Kidney (tissue), 14 donors: ENCODE results near the gene AQP1. TPM values are rescaled to one million over a fixed set of nuclear protein-coding genes. Genes with fewer than 3 reads are reported as not detected.

Experiments used
- DNase-seq, 5 donors: peaks; one replicate each; pipeline ENCODE4 v3.0.0-alpha.2; 2013 to 2020
- FAIRE-seq: peaks from 2 replicates; lab custom pipeline; 2012; peaks lifted over from hg19 to GRCh38; lab: Jason Lieb, UNC
- H3K27ac ChIP-seq, 2 donors: one replicate each; pipeline ENCODE4 v1.7.0; 2013; ENCODE audit warnings: low read depth in 2 of 2, low read length in 2 of 2, inconsistent platforms in 1 of 2
- H3K27me3 ChIP-seq: one replicate; pipeline ENCODE4 v1.7.1; 2013; ENCODE audit warnings: low read length, inconsistent platforms; ENCODE audit not compliant: control insufficient read depth, insufficient read depth
- H3K36me3 ChIP-seq, 3 donors: one replicate each; pipeline versions ENCODE4 v1.7.0 to v1.7.1; 2013; ENCODE audit warnings: low read length in 3 of 3, control low read depth in 1 of 3, inconsistent platforms in 1 of 3; ENCODE audit not compliant: insufficient read depth in 3 of 3, control insufficient read depth in 2 of 3
- H3K4me1 ChIP-seq, 3 donors: one replicate each; pipeline versions ENCODE4 v1.7.0 to v1.7.1; 2013; ENCODE audit warnings: low read length in 3 of 3, inconsistent platforms in 1 of 3, low read depth in 1 of 3; ENCODE audit not compliant: control insufficient read depth in 2 of 3, insufficient read depth in 2 of 3
- H3K4me3 ChIP-seq, 3 donors: one replicate each; pipeline versions ENCODE4 v1.7.0 to v1.8.1; 2013; ENCODE audit warnings: low read length in 3 of 3, control low read depth in 1 of 3, inconsistent platforms in 1 of 3
- H3K9ac ChIP-seq, 3 donors: one replicate each; pipeline versions ENCODE4 v1.7.0 to v1.7.1; 2013; ENCODE audit warnings: low read length in 3 of 3, control low read depth in 1 of 3, inconsistent platforms in 1 of 3
- H3K9me3 ChIP-seq, 3 donors: one replicate each; pipeline versions ENCODE4 v1.7.0 to v1.7.1; 2013; ENCODE audit warnings: low read length in 3 of 3, control low read depth in 1 of 3, inconsistent platforms in 1 of 3; ENCODE audit not compliant: control insufficient read depth in 2 of 3, insufficient read depth in 1 of 3
- CTCF ChIP-seq: IDR thresholded peaks from 3 replicates; pipeline ENCODE4 v1.5.1; 2012; ENCODE audit warnings: mild to moderate bottlenecking, moderate library complexity, borderline replicate concordance; ENCODE audit not compliant: insufficient read depth; ENCODE audit errors: extremely low read depth
- intact Hi-C: fragments of 100-400 bp; cut with DNase I; formaldehyde crosslinking; loops from one replicate; pipeline ENCODE4 v1.11.1; 2022
- polyA plus RNA-seq: library from polyadenylated mRNA; stranded (reverse); fragments of 350-450 nt; fragmentation: Illumina TruSeq; extraction: RNeasy Lipid Tissue Mini Kit (QIAGEN cat#74804); gene quantifications from one replicate; pipeline ENCODE4 v1.2.3, GENCODE V29; 2014; ENCODE audit warnings: low read depth, low replicate concordance; ENCODE audit not compliant: insufficient read depth
- total RNA-seq: library from RNA; stranded (reverse); fragmentation: NEBNext Ultra II Directional; extraction: Animal tissue kit (Norgen Biotek cat#: 25700); gene quantifications from one replicate; pipeline ENCODE4 v1.2.1, GENCODE V29; 2021
- donor health status: control.
- donor health status: control.
- donor health status: control.
- donor health status: control.
- donor health status: control.
- donor health status: DM: yes; HTN: yes; CAD: no.
- donor health status: Normal renal cell carcinoma (clear cell type).

The AQP1 gene
- total and polyA plus RNA-seq, 2 donors from 2014 or later, result 291 to 617 TPM

DNA sequence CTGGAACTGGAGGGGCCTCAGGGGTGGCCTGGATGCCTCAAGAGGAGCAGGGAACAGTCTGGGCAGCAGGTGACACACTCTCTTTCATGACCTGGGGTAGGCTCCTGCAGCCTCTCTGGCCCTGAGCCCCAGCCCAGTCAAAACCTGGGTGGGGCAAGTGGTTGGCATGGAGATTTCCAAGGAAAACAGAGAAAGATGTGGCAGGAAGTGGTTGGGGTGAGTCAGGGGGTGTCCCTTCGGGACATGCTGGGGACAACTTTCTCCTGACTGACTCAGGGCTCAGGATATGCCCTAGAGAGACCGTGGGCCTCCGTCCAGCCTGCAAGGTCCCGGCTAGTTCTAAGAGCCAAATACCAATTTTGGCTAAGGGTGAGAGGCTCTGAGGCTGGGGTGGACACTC lies 2.9 kb downstream of the AQP1 start:
- intact Hi-C loops, result no loop called here
- peaks cover 0 to 7% (median 4%) of the 10 kb centered on the region in 3 donors for H3K4me1 ChIP-seq

DNA sequence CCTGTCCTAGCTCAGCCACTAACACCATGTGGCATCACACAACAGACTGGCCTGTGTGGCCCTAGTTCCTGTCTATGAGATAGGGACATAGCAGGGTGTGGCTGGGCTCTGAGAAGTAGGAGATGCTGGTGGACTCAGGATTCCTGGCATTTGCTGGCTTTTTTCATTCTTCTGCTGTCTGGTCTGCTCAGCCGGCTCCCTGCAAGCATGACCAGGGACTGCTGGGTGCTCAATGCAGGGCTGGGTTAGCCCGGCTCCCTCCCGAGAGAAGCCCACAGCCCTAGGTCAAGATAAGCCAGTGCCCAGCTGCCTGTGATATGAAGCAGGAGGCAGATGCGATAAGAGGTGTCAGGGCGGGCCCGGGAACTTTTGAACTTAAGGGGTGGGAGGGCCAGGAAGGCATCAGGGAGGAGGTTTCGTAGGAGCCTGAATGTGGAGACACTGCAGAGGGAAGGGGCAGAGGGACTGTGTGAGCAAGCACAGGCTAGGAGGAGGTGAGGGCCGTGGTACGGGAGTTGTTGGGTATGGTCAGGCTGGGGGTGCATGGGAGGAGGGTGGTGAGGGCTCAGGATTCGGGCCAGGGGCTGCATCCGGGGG lies 3.5 kb downstream of the AQP1 start:
- Histone ChIP-seq H3K9me3 (no peaks in the 10 kb centered on the region), H3K27me3 (no peaks in the 10 kb centered on the region), H3K9ac (peak overlapping the region in 1 of 3 donors; percentile 79), H3K27ac (peak overlapping the region in 1 of 2 donors; percentile 81), H3K36me3 (no peaks in the 10 kb centered on the region), H3K4me1 (peaks cover 0 to 6% (median 4%) of the 10 kb centered on the region in 3 donors), H3K4me3 (peak overlapping the region in 2 of 3 donors; percentile 77 to 94)
- DNase-seq (no peak), FAIRE-seq (no peak)
- TF ChIP-seq CTCF, result no peak
- intact Hi-C loops, result no loop called here

More for the DNA sequence above, 2.9 kb downstream of the AQP1 start:
- H3K36me3 ChIP-seq, result no peaks in the 10 kb centered on the region
- H3K9ac ChIP-seq, result peak overlapping the region in 1 of 3 donors; percentile 79
- no peaks in the 10 kb centered on the region for H3K9me3 ChIP-seq
- FAIRE-seq (no peak), DNase-seq (no peak)
- peak overlapping the region in 2 of 3 donors; percentile 77 to 94 for H3K4me3 ChIP-seq
- H3K27ac ChIP-seq, result peak overlapping the region; percentile 8 to 81
- no peaks in the 10 kb centered on the region for H3K27me3 ChIP-seq
- no peak for TF ChIP-seq CTCF

DNA sequence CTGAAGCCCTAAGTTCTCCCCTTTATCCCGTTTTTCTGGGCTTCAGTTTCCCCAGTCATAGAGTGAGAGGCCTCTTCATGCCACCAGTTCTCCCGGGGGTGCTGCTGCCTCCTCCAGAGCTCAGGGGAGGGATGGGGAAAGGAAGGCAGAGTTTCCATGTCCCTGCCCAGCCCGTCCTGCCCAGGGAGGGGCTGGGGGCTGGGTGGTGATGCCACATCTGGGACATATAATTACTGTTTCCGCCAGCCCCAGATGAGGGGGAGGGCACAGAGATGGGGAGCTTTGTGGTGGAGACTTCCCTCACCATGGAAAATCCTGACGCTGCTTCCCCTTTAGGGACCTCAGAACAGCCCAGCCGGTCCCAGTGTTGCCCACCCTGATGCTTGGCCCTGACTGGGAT lies 4.1 kb downstream of the AQP1 start:
- peak overlapping the region in 1 of 3 donors; percentile 79 for H3K9ac ChIP-seq
- H3K27ac ChIP-seq, result peak overlapping the region in 1 of 2 donors; percentile 81
- no peaks in the 10 kb centered on the region for H3K36me3 ChIP-seq
- peaks cover 0 to 5% (median 4%) of the 10 kb centered on the region in 3 donors for H3K4me1 ChIP-seq
- DNase-seq (no peak), FAIRE-seq (no peak)
- no peak for TF ChIP-seq CTCF
- H3K27me3 ChIP-seq, result no peaks in the 10 kb centered on the region
- intact Hi-C loops, result no loop called here
- H3K9me3 ChIP-seq, result no peaks in the 10 kb centered on the region
- peak overlapping the region in 2 of 3 donors; percentile 77 to 94 for H3K4me3 ChIP-seq
